GM19240 (cell line): ENCODE results near the gene TOMM20.

Experiments
- DNase-seq: peaks from one replicate; pipeline ENCODE4 v3.0.0; 2011; ENCODE audit warnings: low spot score; ENCODE audit not compliant: insufficient read length

TOMM20 gene

GRCh38 chr1:235136111-235136510, 7.5 kb upstream of the TOMM20 start:
- DNase-seq: no peak

GRCh38 chr1:235134171-235134570, 5.5 kb upstream of the TOMM20 start:
- no peak for DNase-seq

DNA sequence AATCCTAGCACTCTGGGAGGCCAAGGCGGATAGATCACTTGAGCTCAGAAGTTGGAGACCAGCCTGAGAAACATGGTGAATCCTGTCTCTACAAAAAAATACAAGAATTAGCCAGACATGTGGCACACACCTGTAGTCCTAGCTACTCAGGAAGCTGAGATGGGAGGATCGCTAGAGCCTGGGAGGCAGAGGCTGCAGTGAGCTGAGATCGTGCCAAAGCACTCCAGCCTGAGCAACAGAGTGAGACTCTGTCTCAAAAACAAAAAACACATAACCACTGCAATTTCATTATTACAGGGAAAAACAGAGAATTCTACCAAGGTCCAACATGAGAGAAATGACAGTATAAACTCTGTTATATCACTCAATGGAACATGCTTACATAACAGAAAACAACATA, 4.4 kb upstream of the TOMM20 start:
- no peak for DNase-seq

GRCh38 chr1:235131961-235132360, 3.3 kb upstream of the TOMM20 start:
- DNase-seq: no peak

DNA sequence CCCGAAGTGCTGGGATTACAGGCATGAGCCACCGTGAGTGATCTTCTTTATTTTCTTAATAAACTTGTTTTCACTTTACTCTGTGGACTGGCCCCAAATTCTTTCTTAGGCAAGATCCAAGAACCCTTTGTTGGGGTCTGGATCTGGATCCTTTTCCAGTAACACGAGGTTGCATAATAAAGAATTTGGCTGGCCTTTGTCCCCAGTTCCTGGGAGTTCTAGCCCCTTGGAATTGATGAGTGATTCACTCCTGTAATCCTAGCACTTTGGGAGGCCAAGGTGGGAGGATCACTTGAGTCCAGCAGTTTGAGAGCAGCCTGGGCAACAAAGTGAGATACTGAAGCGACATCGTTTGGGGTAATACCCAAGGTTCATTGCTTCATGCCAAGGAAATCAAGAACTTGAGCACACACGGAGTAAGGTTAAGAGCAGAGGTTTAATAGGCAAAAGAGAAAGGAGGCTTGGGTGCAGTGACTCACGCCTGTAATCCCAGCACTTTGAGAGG, 2.2 kb upstream of the TOMM20 start:
- no peak for DNase-seq

- DNase-seq: no peak
Measured at GRCh38 chr1:235129774-235130570, 1.3 kb upstream of the TOMM20 start.

DNA sequence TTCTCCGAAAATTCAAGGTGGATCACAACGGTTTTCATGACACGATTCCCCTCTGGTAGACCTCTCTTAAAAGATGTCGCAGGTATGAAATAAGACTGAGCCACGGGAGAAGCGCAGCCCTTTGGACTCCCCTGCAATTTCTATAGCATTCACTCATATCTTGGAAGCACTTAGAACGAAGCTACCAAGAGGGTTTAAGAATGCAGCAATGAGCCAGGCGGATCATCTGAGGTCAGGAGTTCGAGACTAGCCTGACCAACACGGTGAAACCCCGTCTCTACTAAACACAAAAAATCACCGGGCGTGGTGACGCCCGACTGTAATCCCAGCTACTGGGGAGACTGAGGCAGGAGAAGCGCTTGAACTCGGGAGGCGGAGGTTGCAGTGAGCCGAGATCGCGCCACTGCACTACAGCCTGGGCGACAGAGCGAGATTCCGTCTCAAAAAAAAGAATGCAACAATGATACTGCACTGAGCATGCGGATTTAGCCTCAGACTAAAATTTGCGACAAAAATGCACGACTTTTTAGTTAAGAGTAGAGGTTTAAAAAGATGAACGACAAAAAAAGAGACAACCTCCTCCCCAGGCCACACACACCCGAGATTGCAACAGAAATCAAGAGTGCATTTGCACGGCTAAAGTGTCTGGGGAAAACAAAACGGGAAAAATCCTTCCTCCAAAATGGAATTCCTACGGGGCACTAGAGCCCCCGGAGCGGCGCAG, 743 bp downstream of the TOMM20 start:
- DNase-seq: no peak

DNA sequence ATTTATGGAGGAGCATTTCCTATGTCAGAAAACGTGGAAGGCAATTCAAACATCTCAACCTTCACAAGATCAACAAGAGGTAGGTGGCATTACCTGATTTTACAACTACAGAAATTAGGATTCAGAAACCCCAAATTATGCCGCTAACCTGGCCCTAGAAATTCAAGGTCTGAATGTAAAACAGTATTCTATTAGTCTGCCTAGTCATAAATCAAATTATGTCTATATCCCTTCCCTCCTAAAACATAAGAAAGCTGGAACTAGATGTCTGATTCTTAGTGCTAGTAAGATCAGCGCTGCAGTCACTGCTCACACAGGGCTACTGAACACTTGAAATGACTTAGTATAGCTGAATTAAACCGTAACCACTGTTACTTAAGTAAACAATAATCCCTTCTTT, 1.4 kb downstream of the TOMM20 start:
- no peak for DNase-seq

GRCh38 chr1:235124665-235125064, 4.0 kb downstream of the TOMM20 start:
- no peak for DNase-seq

DNA sequence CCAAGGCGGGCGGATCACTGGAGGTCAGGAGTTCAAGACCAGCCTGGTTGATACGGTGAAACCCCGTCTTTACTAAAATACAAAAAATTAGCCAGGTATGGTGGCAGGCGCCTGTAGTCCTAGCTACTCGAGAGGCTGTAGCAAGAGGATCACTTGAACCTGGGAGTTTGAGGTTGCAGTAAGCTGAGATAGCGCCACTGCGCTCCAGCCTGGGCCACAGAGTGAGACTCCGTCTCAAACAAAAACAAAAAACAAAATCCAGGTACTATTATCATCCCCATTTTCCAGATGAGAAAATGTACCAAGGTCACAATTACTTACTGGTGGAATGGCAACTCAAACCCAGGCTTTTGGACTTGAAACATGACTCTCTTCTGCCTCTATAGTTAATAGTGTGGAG, 4.5 kb downstream of the TOMM20 start:
- no peak for DNase-seq

DNA sequence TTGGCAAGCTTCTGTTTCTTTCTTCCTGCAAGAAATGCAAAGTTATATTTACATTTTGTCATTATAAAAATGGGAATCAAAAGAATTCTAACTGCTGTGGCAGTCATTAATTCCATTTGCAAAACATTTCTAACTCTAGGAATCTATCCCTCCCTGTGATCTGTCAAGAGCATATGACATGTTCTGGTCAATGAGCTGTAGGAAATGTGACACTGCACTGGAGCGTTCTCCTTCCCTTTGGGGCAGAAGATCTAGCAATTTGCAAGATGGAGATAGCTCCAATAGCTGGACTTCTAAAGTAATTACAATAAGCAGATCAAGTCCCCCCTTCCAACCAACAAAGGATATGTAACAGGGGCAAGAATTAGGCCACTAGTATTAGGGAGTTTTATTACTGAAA, 6.3 kb downstream of the TOMM20 start:
- DNase-seq: no peak

DNA sequence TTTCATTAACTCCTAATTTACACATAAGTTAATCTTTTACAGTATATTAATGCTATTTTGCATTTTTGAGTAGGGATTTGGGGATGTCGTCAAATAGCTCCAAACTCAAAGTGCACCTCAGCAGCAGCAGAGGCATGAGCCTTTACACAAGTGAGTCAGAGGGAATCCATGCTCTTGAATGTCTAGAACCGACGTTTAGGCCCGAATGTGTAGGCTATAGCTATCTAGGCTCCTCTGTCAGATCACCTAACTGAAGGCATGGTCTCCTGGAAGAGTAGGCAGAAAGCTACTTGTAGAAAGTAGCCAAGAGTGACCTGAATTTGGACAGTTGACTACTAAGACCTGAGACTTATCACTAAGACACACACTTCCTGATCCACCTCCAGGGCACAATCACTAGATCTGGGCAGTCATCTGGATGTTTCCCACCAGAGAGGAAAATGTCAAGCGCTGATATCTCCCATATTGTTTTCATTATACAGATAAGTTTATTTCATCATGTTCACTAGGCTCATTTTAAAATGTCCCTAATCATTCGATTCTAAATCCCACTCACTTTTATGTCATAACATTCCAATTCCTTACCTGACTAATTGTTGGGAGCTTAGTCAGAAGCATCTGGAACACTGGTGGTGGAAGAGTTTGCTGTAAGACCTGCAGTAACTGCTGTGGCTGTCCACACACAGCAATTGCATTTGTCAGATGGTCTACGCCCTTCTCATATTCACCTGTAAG, 15.3 kb downstream of the TOMM20 start:
- no peak for DNase-seq

- DNase-seq: no peak
Measured at GRCh38 chr1:235112297-235113182, 16.1 kb downstream of the TOMM20 start.

DNA sequence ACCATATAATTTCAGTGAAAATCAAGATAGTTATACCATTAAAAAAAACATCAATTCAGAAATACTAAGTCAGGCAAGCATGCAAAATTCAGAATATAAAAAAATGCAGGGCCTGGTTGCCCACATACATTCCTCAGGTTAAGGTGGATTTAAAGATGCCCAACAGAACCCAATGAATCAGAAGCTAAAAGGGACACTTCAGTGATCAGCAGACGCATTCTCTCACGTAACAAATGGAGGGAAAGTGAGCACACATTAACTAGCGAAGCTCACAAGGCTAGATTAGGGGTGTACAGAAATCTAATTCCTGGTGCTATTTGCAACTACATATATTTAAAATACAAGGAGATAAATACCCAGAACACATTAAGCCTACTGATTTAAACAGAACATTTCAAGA, 17.5 kb downstream of the TOMM20 start:
- no peak for DNase-seq

- DNase-seq: no peak
Measured at GRCh38 chr1:235108876-235109275, 19.8 kb downstream of the TOMM20 start.

GRCh38 chr1:235108185-235108593, 20.4 kb downstream of the TOMM20 start:
- no peak for DNase-seq

DNA sequence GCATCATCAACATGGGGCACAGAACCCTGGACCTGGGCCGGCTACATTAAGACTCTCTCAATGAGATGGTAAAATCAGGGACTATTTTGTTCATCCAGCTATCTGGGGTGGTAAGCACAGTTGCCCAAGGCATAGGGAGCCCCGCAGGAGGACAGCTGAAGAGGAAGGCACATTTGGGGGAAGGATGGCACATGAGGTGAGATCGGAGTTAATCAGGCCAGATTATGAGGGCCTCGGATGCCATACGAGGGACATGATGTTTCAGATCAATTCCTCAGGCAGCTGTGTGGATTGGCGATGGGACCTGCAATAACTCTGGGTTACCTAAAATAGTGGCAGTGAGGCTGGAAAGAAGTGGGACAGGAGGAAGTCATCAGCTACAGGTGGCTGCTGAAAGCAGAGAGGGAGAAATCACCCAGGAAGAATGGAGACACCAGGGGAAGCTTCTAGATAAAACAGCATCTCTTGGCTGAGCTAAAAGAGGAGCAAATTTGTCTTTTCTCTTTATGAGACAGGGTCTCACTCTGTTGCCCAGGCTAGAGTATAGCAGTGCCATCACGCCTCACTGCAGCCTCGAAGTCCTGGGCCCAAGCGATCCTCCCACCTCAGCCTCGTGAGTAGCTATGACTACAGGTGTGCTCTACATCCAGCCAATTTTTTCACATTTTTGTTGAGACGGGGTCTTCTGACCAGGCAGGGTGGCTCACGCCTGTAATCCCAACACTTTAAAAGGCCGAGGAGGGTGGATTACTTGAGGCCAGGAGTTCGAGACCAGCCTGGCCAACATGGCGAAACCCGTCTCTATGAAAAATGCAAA, 21.1 kb downstream of the TOMM20 start:
- no peak for DNase-seq

GRCh38 chr1:235106457-235106856, 22.2 kb downstream of the TOMM20 start:
- DNase-seq: no peak

- DNase-seq: peak; percentile 51
Measured at GRCh38 chr1:235105051-235106043, 23.3 kb downstream of the TOMM20 start.
